GM19395 (cell line): Measurements from ENCODE around the gene MGMT.

ENCODE experiments used
- ATAC-seq: cut with Tn5 transposase; IDR thresholded peaks from one replicate; pipeline ENCODE4 v1.9.1; 2021; ENCODE audit warnings: mild to moderate bottlenecking, moderate library complexity; ENCODE audit not compliant: unreplicated experiment

MGMT gene

DNA sequence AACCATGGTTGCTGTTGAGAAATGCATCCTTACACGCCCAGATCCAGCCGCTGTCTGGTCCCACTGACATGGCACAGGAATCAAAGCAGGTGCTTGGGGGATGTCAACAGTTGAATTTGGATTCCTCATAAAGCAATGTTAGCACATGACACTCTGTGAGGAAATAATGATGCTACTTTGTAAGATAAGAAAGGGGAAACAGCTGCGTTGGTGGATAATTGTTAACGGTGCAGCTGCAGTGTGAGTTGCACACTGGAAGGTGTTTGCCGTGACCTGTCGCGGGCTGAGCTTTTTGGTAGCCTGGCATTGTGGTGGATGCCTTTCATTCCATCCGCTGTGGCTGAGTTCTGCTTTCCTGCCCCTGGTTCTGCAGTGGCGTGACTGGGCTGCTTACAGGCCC is 113.9 kb downstream of the MGMT start:
- no peak for ATAC-seq

DNA sequence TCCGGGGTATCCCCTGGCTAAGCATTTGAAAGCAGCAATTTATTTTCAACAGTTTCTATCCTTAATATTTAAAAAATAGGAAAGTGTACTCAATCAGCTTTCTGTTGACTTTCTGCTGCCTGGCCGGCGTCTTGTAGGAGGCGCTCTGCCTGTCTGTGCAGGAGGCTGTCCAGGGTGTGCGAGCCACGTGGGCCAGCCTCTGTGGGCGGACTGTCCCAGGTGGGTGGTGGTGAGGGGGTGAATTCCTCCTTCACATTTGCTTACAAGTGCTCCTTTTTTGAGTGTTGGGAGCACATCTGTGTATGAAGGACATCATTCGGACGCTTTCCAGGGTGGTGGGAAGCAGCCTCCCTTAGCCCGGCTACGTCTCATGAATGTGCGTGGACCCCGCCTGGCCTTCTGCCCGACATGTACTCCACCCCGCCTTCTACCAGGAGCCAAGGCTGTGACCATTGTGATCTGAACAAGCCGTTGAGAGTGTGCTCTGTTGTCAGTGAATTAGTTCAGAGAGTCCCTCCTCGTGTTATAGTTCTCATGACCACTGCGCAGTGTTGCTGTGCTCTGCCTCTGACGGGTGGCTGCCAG is 114.9 kb downstream of the MGMT start:
- ATAC-seq = no peak

DNA sequence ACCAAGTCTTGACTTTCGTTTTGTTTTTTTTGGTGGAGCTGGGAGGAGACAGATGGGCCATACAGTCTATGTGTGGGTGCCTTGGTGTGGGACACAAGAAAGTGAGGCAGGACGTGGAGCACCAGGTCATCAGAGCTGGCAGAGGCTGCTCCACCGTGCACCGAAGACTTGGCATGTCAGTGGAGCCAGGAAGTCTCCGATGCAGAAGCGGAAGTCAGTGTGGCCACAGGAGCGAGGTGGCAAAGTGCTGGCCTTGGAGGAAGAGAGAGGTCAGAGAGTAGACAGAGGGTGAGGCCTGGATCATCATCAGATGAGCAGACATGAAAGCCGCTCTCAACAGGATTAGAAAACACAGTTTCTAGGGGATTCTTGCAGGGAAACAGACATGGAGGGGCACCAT is 116.8 kb downstream of the MGMT start:
- ATAC-seq = no peak

DNA sequence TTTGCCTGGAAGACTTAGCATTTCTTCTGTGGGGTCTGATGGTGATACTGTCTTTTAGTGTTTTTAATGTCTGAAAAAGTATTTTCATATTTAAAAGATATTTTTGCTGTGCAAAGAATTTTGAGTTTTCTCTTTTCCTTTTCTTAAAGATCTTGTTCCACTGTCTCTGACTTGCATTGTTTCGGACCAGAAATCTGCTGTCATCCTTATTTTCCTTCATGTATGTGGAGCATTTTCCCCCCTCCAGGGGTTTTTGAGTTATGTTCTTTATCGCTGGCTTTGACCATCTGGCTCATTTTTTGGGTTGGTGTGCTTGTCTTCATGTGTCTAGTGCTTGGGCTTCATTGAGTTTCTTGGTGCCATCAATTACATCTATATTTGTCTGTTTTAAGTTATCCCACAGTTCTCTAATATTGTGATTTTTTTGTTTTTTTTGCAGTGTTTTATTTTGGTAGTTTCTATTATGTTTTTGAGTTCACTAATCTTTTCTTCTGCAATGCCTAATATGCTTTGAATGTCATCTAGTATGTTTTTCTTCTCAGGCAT is 119.9 kb downstream of the MGMT start:
- ATAC-seq = no peak

DNA sequence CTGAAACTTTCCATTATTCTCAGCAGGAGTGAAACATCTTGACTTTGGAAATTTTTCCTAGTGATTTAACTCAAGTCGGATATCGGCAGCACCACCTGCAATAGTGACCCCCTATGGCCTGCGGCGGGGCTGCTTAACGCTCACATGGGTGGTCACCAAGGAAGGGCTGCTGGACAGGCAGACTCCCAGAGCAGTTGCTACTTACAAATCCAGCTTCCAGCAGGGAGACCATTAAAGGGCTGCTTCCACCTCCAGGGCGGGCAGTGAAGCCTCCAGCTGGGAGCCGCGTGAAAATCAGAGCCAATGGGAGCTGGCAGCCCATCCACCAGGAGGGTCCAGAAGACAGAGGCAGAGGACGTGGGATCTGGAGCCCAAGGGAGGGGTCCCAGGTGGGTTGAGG is 122.5 kb downstream of the MGMT start:
- ATAC-seq = no peak

DNA sequence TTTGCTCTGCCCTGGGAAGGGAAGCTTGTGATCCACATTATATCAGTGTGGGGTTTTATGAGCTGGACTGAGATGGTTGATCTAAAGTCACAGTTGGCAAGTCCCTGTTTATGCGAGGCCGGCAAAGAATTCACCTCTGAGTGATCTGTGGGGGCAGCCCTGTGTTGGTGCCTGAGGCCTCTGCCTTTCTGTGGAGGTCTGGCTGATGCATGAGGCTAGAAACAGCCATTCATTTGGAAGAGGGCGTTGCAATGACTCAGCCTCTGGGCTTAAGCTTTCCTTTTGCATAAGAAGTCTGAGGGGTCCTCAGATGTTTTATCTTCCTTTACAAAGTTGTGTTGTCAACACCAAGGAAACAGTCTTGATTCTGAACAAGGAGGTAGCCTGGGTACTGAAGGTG is 126.9 kb downstream of the MGMT start:
- no peak for ATAC-seq

DNA sequence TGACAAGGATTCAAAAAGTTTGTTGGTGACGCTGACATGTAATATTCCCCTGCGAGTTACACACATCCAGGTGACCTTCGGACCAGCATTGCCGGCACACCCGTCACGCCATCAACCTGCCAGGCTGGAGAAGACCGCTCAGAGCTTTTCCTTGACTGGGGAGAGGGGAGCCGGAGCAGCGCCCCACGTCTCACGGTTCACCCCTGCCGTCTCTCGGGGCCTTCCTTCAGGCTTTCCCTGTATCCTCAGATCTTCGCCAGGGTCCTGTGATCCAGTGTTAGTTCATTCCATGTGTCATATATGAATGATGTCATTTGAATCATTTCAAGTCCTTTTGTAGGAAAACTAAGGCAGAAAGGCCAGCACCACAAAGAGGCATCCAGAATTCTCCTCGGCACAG is 127.8 kb downstream of the MGMT start:
- no peak for ATAC-seq

DNA sequence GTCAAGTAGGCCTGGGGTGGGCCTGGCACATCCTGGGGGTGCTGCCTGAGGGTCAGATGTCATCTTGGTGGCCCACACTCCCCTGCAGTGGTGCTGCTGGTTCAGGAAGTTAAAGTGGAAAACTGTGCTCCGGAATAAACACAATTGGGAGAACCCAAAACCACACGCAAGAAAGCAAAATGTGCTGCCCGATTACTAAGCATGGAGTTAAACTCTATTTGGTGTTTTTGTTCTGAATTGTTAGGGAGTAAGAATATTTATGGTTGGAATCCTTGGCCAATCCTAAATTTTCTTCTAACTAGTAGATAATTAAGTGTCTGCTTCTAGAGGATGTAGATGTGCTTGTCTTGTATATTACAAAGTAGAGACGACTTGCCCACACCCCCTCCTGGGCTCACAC is 131.4 kb downstream of the MGMT start:
- ATAC-seq = no peak

DNA sequence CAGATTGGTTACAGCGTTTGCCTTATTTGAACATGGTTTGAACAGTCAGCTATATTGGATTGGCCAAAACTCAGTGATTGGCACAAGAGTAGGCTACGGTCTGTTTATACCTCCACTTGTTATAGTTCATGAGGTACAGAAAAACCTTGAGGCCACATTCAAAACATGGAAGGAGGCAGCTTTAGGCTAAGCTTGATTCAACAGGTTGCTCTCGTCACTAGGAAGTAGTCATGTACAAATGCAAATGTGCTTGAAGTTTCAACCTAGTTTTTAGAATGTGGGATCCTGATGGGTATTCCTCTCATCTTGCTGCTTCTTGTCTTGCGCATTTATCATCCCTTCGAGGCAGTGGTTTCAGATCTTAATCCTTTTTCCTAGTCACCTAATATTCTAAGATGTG is 132.1 kb downstream of the MGMT start:
- ATAC-seq = no peak

DNA sequence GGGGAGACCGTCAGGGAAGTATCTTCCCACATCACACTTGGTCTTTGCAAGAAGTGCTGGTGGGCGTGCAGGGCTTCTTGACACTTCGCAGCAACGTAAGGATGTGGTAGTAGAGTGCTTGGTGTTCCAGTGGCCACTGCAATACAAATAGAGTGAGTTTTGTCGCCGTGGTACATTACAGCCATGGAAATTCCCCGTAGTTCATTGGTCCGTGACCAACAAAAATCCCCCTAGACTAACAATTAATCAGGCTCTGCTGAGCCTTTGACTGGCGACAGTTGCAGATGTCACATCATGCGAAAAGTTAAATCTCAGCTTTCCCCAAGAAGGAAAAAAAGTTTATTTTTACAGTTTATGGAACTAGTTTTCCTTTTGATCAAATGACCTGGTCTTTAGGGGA is 134.7 kb downstream of the MGMT start:
- no peak for ATAC-seq

DNA sequence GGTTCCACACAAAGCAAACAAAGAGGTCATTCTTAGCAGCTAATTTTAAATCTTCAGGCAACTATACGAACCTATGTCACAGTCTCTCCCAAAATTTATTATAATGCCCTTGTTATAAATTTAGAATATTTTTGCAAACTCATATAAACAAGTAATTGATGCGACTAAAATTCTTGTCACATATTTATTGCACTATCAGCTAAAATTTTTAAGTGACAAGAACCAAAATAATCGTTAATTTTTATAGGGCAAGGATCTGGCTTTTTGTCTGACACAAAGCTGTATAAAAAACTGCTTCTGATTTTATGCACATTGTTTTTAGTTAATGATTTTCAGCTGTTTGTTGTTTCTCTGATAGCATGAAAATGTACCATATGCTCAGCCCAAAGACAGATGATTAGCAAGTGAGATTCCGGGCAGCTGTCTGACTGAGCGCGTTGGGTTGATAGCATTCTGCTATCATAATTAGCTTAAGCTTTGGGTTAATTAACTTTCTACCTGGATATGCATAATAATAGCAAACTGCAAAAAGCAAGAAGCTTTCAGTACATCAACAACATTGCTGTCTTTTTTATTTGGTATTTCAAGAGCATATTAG is 136.0 kb downstream of the MGMT start:
- ATAC-seq = no peak

DNA sequence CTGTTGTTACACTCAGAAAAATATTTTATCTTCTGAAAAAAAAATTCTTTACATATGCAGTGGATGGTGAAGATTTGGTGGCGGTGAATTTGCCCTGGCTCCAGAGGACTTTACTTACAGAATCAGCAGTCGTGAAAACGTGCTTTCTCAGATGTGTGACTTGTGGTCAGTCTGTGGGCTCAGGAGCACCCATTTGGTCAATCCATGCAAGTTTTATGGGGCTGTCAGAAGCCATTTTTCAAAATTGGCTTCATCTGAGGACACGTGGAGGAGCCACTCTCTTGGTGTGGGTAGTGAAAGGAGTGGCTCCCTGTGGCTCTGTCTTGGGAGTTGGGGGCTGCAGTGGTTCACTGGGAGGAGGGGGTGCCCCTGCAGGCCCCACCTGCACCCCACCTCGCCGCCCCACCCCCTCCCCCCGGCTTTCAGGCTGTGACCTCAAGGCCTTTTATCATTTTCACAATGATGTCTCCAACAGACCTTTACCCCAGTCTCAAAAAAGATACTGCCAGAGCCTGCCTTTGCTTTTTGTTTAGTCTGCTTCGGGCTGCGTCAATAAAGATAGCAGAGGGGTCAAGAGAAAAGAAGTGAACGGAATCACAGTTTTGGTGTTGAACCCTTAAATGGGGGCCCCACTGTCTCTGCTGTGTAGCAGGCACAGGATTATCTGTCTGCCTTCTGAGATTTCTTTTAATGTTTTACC is 137.4 kb downstream of the MGMT start:
- peak; percentile 50 for ATAC-seq

DNA sequence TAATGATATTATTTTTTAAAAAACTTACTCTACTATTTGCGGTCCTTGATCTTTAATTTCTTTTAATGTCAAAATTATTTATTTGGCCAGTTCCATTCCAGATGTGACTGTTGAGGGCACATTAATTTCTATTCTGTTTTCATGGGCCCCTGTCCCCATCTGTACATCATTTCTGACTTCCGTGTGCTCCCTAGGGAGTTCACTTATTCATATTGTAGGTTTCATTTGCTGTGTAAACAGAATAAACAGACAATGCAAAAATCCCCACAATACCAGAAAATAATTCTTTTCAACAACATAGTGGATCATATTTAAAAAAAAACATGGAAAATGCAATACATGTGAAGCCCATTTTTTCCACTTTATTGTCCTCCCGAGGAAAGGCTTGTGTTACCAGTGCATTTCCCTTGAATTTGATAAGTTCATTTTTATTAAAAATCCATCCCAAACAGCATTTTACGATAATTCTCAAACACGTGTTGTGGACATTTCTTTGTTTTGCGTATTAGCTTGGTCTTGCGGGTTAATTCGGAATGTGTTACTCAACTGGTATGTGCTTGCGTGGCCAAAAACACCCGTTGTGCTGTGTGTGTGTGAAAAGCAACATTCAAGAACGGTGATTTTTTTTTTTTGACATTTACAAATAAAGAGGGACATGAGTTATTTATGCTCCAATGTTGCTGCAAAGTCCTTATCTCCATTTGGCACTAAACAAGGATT is 138.4 kb downstream of the MGMT start:
- ATAC-seq = peak; percentile 48

DNA sequence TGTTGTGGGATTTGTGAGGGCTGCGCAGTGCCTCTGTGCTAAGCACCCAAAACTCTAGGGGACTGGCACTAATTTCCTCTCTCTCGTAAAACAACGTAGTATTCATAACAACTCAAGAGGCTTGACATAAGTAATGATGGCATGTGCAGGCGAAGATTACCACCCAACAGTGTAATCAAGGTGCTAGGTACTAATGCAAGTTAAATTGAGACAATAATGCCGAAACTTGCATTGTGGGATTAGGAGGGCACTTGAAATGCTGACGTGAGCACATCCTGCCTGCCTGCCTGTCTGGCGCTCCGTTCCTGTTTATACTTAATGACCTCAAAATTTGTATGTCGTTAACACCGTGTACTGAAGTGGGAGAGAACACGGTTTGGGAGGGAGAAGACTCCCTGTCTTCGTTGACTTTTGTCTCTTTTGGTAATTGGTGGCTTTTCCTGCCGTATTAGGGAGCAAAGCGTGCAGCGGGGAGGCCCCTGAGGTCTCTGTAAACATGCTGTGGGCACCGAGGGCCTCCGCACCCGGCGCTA is 139.0 kb downstream of the MGMT start:
- ATAC-seq = no peak

DNA sequence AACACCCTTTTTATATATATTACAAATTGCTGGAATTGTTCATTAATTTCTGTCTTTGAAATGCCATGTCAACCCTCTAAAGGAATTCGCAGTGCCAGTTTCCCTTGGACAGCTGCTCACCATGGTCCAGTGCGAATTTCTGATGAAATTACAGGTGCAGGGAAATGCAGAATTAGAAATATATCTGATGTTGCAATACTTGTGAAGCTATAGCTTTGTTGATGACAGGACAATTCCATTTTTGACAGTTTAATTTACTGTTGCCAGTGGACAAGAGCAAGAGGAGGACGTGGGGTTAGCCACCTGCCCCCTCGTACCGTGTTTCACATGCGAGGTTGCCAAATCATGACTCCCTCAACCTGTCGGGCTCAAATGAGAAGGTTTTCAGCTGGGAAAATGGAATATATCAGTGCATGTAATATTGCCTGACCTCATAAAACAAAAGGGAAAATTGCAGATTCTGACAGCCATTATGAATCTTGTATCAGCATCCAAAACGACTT is 140.6 kb downstream of the MGMT start:
- ATAC-seq = no peak

DNA sequence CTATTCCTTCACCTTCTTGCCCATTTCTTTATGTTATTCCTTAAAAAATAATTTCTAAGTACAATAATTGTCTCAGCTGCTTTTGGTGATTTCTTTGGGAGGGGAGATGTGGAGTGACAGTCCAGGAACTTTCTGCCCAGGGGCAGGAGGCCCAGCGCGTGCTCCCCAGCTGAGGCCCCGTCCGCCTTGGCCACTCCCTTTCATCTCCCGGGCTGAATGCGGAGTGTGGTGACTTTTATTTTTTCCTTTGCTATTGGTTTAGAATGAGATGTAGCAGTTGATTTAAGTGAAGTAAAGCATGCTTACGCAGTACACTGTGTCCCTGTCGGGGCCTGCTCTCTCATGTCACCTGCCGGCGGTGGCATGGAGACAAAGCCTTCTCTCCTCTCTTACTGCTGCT is 141.6 kb downstream of the MGMT start:
- ATAC-seq = no peak

DNA sequence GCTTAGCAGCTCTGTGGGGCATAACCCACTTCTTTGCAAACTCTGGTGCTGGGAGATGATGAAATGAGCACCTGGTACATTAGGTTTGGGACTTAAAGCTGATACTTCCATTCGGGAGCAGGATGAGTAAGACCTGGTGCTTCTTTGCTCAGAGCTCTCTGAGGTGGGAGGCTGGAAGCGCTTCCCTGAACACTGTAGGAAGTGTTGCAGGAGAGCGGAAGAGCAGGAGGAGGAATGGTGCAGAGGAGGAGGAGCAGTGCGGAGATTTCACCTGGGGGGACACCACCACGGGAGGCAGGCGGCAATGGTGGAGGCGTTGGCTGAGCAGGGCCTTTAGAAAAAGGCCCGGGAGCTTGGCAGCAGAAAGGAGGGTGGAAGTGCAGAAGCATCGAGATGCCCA is 142.5 kb downstream of the MGMT start:
- no peak for ATAC-seq

DNA sequence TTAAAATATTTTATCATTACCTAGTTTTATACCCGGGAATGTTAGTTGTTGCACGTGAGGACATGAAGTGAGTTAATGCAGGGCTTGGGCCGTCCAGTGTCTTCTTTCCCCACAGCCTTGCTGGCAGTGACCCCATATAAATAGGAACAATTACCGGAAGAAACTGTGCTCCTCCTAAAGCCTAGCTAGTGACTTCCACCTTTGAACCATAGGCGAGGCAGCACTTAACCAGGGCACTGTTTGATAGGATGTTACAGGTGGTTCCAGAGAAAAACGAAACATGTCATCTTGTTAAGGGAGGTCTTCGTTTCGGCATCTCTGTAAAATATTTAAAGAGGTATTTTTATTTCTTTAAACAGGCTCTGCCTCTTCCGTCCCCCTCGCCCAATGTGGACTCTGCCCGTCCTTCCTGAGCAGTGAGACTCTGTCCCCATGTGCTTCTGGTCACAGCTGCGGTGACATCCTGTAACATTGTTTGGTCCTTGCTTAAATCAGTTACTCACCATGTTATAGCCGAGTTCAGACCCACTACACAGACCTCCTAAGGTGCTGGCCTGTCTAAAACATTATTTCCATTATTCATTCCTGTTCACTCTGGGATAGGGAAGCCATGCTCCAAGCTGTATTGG is 145.6 kb downstream of the MGMT start:
- ATAC-seq = no peak

DNA sequence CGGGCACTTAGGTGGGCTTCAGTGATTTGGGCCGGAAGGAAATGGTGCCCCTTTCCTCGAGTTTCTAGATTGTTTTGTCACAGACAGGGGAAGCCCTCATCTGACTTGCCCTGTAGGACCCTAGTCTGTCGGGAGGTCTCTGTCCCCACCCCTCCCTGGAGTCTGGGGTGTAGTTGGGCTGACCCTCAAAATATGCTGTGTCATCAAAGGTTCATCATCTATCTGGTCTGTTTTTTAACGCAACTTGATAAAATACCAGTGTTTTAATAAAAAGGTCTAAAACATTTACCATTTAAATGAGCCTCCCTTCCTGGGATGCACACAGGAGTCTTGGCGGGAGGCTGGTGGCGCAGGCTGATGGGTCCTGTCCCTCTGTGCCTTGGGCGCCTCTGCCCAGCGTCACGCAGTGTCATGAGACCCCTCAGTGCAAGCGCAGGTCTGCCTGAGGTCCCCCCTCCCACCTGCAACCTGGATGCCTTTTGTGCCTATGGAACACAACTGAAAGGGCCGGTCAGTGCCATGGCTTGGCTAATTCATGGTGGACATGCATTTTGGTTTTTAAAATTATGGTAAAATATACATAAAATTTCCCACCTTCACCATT is 146.4 kb downstream of the MGMT start:
- no peak for ATAC-seq

DNA sequence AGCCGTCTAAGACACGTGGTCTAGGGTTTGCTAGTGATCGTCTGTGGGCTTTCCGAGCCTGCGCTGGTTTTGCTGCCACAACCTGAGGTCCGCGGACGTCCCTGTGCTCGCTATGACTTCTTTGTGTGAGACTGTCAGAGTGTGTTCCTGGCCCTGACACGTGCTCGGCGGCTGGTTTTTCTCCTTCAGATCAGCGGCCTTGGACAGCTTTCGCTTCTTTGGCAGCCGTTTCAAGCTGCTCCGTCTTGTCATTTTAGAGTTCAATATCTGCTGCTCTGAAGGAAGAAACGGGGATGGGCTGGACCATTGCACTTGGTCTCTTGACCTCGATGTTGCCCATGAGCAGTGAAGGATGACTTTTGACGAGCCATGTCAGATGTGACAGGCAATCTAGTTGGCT is 147.3 kb downstream of the MGMT start:
- no peak for ATAC-seq
